Thyroid gland (tissue), 4 donors: ENCODE results near the gene ETFDH.

Experiments
- CTCF ChIP-seq, 6 experiments: fragments of 200-600 bp in 3 of 6; fragments of 450-650 bp in 3 of 6; sonication (generic) in 3 of 6; IDR thresholded peaks; one replicate each; pipeline ENCODE4 v1.5.1; 2016 to 2019; ENCODE audit warnings: antibody characterized with exemption in 6 of 6, mild to moderate bottlenecking in 2 of 6, inconsistent platforms in 1 of 6, moderate library complexity in 1 of 6
- POLR2A ChIP-seq, 2 donors: fragments of 450-650 bp; IDR thresholded peaks; one replicate each; pipeline ENCODE4 v1.6.1; 2017; ENCODE audit warnings: antibody characterized with exemption in 2 of 2, mild to moderate bottlenecking in 2 of 2, moderate library complexity in 1 of 2

GRCh38 chr4:158657291-158657690, 14.8 kb upstream of the ETFDH start:
- no peak for TF ChIP-seq CTCF (IDR thresholded peaks at IDR 0.05)
- no peak for TF ChIP-seq POLR2A (IDR thresholded peaks at IDR 0.05)
